Ovary (tissue), 3 donors: ENCODE measurements around the gene RAB33A.

Experiments
- EP300 ChIP-seq: sonication (generic); formaldehyde crosslinking; IDR thresholded peaks from one replicate; pipeline ENCODE4 v1.6.1; 2017; ENCODE audit warnings: antibody characterized with exemption
- POLR2A ChIP-seq: fragments of 450-650 bp; IDR thresholded peaks from one replicate; pipeline ENCODE4 v1.6.1; 2017; ENCODE audit warnings: antibody characterized with exemption, mild to moderate bottlenecking, moderate library complexity
- TF ChIP-seq, protein P1 (sequence below), 3 donors: fragments of 450-650 bp in 2 of 3; fragments of 200-600 bp in 1 of 3; IDR thresholded peaks; one replicate each; pipeline versions ENCODE4 v1.5.1 to v1.8.0; 2016 to 2022; ENCODE audit warnings: antibody characterized with exemption in 3 of 3, mild to moderate bottlenecking in 1 of 3
- donor health status: DM: no; HTN: no; CAD: no.

DNA sequence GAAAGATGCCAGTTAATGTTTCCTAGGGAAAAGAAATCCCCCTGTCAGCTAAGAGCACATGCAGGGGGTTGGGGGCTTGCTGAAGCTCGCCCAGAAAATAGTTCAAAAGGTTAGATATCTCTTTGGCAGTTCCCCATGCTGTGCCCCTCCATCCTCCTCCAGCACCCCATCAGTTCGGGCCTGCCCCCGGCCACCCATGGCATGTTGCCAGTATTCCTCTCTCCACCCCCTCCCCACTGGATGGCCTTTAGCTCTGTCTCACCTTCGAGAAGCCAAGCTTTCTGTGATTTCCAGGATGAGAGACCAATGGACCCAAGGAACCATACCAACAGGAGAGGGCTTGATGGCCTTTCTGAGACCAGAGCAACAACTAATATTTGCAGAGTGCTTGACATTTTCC, 5.2 kb downstream of the RAB33A start:
- TF ChIP-seq, protein P1, sequence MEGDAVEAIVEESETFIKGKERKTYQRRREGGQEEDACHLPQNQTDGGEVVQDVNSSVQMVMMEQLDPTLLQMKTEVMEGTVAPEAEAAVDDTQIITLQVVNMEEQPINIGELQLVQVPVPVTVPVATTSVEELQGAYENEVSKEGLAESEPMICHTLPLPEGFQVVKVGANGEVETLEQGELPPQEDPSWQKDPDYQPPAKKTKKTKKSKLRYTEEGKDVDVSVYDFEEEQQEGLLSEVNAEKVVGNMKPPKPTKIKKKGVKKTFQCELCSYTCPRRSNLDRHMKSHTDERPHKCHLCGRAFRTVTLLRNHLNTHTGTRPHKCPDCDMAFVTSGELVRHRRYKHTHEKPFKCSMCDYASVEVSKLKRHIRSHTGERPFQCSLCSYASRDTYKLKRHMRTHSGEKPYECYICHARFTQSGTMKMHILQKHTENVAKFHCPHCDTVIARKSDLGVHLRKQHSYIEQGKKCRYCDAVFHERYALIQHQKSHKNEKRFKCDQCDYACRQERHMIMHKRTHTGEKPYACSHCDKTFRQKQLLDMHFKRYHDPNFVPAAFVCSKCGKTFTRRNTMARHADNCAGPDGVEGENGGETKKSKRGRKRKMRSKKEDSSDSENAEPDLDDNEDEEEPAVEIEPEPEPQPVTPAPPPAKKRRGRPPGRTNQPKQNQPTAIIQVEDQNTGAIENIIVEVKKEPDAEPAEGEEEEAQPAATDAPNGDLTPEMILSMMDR (IDR thresholded peaks at IDR 0.05), result no peak
- TF ChIP-seq EP300 (no peak), POLR2A (no peak)
